GM19240 (cell line): ENCODE results near the gene PRICKLE3.
"Not testable (repeated sequence)": the region's sequence is repeated elsewhere in the genome, so short reads cannot be mapped to it uniquely, and the experiment has no call there.

Source experiments
- DNase-seq: peaks from one replicate; pipeline ENCODE4 v3.0.0; 2011; ENCODE audit warnings: low spot score; ENCODE audit not compliant: insufficient read length

Gene PRICKLE3

GRCh38 chrX:49184294-49185281 is 1.6 kb downstream of the PRICKLE3 start:
- no peak for DNase-seq

DNA sequence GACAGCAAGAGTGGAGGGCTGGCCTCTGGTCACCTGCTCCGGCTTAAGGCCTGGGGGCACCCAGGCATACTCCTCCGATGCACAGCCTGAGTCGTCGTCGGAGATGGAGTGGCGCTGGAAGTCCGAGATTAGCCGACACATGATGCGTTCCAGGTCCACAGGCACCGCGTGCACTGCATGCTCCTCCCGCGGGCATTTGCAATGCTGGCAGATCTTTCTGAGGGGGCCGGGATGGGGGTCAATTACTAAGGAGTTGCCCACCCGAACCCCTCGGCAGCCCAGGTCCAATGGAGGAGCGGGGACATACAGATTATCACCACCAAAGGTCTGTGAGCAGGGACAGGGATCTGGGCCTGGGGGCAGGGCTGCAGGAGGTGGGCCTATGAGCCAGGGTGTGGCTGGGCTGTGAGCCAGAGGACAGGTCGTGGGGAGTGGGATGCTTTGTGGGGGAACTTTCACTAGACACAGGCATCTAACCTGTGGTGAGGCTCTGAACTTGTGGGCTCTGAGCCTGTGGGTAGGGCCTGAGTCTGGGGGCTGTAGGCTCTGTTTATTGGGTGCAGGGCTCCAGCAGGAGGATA is 2.4 kb downstream of the PRICKLE3 start:
- DNase-seq = no peak

DNA sequence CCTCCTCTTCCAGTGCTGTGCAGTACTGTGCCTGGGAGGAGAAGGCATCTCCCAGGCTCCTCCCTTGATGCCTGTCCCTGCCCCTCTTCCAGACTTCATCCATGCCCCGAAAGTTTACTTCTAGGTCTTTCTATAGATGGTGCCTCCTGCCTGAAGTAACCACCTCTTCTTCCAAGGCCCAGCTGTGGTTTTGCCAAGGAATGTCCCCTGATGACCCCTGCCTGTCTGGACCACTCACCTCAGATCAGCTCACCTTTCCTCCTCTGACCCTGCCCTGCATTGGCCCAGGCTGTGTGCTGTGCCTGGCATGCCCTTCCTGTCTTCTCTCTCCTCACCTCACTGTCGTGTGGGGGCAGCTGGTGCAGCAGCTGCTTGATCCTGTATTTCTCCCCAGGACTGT is 6.8 kb downstream of the PRICKLE3 start:
- no peak for DNase-seq

- no peak for DNase-seq
These were observed 7.6 kb downstream of the PRICKLE3 start for GRCh38 chrX:49178537-49178936.

DNA sequence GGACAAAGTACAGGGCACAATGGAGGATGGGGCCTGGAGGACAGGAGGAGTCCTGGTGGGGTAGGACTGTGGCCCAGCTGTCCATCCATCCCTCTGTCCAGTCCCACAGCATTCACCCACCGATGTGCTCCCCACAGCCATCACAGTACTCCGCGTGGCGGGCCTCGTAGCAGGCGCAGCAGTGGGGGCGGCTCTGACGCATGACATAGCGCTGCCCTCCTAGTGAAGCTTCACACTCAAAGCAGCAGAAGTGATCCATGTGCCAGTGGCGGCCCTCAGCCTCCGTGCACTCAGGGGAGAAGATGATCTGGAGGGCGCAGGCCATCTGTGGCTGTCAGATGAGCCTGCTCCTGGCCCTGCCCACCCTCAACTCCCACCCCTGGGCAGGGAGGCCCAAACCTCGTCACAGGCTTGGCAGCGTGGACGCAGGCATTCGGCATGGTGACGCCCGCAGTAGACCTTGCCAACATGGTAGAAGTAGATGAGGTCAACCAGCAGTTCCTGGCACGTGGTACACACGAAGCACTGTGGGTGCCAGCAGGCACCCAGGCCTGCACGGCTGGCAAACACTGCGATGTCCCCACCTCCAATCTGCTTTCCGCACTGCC is 8.2 kb downstream of the PRICKLE3 start:
- no peak for DNase-seq

GRCh38 chrX:49177338-49177833 is 8.8 kb downstream of the PRICKLE3 start:
- no peak for DNase-seq

DNA sequence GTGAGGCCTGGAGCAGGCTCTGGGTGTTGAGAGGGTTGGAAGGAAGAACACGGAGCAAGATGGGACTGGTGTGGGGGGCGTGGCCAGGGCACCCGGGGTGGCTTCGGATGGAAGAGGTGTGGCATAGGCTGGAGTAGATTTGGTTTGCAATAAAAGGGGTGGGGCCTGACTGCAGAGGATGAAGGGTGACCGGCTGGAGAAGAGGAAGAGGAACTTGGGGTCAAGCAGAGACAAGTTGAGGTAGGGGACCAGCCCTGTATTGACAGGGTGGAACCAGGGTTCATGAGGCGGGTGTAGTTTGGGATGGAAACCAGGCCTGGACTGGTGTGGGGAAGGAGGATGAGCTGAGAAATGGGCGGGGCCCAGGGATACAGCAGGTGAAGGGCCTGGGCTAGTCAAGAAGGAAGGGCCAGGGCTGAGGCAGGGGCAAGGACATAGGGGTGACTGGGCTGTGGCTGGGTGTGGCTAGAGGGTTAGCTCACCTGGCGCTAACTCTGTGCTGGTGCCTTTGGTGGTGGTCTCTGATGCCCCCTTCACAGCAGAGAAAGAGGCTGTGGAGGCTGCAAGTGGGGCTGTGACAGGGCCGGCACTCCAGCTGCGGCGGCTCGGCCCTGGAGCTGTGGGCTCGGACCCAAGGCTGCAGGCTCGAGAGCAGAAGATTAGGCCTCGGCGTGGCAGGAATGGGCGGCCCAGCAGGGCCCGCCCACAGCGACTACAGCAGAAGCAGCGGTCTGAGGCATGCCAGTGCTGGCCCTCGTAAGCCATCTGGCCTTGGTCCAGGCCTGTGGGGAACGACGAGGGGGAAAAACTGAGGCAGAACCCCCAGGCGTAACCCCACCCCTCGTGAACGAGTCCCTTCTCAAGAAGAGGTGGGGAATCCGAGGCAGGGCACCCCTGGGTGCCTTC is 9.5 kb downstream of the PRICKLE3 start:
- DNase-seq = no peak

DNA sequence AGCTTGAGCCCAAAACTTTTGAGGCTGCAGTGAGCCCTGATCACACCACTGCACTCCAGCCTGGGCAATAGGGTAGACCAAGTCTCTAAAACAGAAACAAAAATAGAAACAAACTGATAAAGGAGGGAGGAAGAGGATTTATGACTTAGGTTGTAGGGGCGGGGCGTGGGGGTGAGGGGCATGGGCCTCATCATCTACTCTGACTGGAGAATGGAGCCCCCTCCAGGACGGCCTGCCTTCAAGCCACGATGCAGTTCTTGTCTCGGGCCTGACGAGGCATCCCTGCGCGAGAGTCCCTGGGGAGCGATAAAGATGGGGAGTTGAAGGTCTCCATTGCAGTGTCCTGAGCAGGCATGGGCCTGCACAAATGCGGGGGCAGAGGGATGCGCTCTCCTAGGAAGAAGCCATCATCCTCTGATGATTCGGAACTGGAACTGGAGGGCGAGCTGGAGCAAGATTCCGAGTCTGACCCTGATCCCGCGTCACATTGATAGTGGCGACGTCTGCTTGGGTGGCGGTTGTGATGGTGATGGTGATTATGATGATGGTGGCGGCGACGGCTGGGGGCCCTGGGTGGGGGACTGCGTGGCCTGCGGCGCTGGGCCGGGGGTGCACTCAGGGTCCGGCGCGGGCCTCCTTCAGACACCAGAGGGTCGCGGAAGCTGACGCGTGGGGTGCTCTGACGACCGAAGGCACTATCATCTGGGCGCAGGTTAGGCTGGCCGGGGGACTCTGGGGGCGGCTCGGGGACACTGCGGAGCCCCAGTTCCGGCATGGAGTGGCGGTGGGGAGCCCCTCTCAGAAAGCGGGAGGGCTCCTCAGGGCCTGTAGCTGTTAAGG is 10.5 kb downstream of the PRICKLE3 start:
- DNase-seq = no peak

DNA sequence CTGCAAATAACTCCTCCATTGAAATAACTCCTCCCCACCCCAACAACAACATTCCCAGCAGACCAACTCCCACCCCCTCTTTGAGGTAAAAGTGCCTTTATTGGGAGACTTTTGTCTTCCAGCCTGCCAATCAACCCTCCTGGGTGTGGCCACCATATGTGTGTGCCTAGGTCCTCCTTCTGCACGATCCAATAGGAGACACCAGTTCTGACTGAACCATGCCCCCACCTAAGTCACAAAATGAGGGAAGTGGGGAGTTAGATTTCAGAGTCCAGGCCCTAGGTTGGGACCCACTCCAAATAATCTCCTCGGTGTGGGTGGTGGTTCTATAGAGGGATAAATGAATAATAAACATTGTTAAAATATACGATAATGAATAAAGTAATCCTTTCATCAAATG is 11.4 kb downstream of the PRICKLE3 start:
- DNase-seq = no peak

DNA sequence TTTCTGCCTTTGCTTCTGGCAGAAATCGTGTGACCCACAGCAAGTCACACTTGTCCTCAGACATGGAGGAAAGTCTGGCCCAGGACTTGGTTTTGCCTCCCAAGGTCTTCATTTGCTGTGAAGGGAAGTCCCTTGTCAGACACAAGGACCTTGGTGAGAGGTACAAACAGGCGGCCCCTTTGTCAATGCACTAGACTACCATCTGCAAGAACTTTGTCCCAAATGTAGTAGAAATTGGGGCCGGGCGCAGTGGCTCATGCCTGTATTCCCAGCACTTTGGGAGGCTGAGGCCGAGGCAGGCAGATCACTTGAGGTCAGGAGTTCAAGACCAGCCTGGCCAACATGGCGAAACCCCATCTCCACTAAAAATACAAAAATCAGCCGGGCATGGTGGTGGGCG is 12.6 kb downstream of the PRICKLE3 start:
- not testable (repeated sequence) for DNase-seq

GRCh38 chrX:49172280-49172780 is 13.8 kb downstream of the PRICKLE3 start:
- no peak for DNase-seq

GRCh38 chrX:49171752-49172279 is 14.4 kb downstream of the PRICKLE3 start, which contains the start of gene PLP2:
TSS of gene PLP2 (plus strand) at chrX:49171898. CDS start at chrX:49172001, 103 bp downstream.
- DNase-seq = no peak

GRCh38 chrX:49167740-49168108 is 18.4 kb downstream of the PRICKLE3 start:
- DNase-seq = no peak

- no peak for DNase-seq
These were observed 19.0 kb downstream of the PRICKLE3 start for GRCh38 chrX:49166914-49167739.

GRCh38 chrX:49165901-49166881 is 20.0 kb downstream of the PRICKLE3 start:
- no peak for DNase-seq

- DNase-seq = no peak
These were observed 21.4 kb downstream of the PRICKLE3 start for GRCh38 chrX:49164589-49165360.
